Testis (tissue), 2 donors: ENCODE results near the gene MYRF.

Source experiments
- POLR2A ChIP-seq: fragments of 450-650 bp; IDR thresholded peaks from one replicate; pipeline ENCODE4 v1.6.1; 2017; ENCODE audit warnings: antibody characterized with exemption, mild to moderate bottlenecking, moderate library complexity
- TF ChIP-seq, protein P1 (sequence below), 3 experiments: fragments of 450-650 bp in 2 of 3; fragments of 200-600 bp in 1 of 3; sonication (generic) in 1 of 3; IDR thresholded peaks; one replicate each; pipeline ENCODE4 v1.5.1; 2016 to 2019; ENCODE audit warnings: antibody characterized with exemption in 3 of 3, mild to moderate bottlenecking in 2 of 3, moderate library complexity in 1 of 3

DNA sequence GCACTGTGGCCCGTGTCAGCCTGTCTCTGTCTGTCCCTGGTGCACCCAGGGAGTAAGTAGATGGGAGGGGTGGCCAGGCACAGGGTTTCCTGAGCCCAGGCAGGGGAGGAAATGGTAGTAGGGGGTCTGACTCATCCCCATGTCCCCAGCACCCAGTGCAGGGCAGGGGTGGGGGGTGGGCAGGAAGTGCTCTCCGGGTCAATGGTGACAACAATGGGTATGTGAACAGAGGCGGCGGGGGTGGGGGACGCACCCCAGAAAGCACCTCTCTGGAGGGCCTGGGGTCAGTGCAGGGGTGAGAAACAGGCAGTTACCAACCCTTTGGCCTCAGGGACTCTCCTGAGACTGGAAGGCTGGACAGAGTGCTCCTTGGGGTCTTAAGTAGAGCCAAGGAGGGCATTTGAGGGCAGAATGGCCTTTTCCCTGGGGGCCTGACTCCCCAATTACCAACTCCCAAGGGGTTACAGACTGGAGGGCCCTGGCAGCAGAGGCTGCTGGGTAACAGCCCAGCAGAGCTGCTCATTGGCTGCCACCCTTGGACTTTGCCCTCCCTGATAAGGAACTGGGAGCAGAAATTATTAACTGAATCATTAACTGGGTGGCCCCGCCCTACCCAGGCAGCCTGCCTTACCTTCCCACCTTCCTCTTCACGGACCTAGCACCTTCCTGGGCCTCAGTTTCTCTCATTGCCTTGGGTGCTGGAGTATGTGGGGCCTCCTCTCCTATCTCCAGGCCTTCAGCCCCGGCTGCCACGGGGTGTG lies 4.2 kb downstream of the MYRF start:
- TF ChIP-seq, protein P1, sequence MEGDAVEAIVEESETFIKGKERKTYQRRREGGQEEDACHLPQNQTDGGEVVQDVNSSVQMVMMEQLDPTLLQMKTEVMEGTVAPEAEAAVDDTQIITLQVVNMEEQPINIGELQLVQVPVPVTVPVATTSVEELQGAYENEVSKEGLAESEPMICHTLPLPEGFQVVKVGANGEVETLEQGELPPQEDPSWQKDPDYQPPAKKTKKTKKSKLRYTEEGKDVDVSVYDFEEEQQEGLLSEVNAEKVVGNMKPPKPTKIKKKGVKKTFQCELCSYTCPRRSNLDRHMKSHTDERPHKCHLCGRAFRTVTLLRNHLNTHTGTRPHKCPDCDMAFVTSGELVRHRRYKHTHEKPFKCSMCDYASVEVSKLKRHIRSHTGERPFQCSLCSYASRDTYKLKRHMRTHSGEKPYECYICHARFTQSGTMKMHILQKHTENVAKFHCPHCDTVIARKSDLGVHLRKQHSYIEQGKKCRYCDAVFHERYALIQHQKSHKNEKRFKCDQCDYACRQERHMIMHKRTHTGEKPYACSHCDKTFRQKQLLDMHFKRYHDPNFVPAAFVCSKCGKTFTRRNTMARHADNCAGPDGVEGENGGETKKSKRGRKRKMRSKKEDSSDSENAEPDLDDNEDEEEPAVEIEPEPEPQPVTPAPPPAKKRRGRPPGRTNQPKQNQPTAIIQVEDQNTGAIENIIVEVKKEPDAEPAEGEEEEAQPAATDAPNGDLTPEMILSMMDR (IDR thresholded peaks at IDR 0.05) = no peak
- TF ChIP-seq POLR2A = no peak
